ENCODE results near the gene ADGRG3.
A peak's percentile ranks its signal among the peaks of the same experiment; 100 is the strongest.

Gene ADGRG3

DNA sequence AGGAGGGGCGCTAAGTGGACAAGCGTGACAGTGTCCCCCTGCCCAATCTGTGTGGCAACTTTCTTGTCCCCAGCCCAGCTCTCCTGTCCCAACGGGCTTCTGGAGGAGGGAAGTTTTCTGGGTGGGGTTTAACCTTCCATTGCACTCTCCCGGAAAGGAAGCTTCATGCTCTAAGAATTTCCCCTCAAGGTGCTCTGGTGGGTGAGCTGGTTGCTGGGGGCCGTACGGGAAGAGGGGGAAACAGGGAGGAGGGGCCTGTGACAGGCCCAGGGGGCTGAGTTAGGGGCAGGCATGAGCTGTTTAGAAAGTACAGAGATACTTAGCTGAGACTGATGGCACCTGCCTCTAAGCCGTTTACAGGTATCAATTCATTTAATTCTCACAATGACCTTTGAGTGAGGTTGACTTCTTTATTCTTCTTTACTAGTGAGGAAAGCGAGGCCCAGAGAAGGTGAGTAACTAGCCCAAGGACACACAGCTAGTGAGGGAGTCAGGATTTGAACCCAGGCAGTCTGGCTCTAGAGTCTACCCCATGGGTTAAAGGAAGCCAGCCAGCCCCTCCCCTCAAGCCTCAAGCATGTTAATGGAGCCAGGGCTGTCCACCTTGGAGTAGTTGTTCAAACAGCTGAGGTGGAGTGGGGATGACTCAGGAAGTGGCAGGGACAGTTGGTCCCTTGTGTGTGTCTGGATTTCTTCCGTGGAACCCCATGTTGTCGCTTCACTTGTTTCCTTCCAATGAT is 20.8 kb upstream of the ADGRG3 start:
- peaks cover 4% of the 10 kb centered on the region for H3K4me1 ChIP-seq (ENCODE audit: control insufficient read depth, insufficient read depth, low read length, poor library complexity, severe bottlenecking)
- H3K36me3 ChIP-seq (ENCODE audit: control insufficient read depth, insufficient read depth, low read length), result no peaks in the 10 kb centered on the region
- no peak overlapping the region for H3K4me3 ChIP-seq (ENCODE audit: insufficient read depth, low read depth, low read length, poor library complexity, severe bottlenecking)
- H3K9me3 ChIP-seq (ENCODE audit: control insufficient read depth, low read length), result no peaks in the 10 kb centered on the region
- no peak overlapping the region for H3K27ac ChIP-seq (ENCODE audit: insufficient read depth, low read length, poor library complexity, severe bottlenecking)
- H3K27me3 ChIP-seq (replicated peaks; ENCODE audit: control insufficient read depth, insufficient read depth, low read length, poor library complexity, severe bottlenecking), result no peaks in the 10 kb centered on the region
- DNase-seq, result no peak

DNA sequence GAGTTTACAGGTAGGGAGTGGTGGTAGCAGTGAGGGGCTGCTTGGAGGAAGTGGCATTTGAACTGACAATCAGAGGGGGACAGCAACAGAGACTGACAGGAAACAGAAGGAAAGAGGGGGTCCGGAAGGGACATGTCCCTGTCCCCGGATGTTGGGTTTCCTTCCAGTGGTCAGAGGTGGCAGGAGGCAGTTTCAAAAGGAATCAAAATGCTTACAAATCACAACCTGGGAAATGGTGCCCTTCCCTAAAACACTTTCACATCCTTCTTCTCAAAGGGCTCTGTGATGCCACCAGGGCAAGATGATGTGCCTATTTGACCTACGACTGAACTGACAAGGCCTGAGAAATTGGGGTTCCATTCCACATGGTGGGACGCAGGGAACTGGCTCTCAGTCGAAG is 20.0 kb upstream of the ADGRG3 start:
- Histone ChIP-seq H3K9me3 (ENCODE audit: control insufficient read depth, low read length) (no peaks in the 10 kb centered on the region), H3K27me3 (replicated peaks; ENCODE audit: control insufficient read depth, insufficient read depth, low read length, poor library complexity, severe bottlenecking) (no peaks in the 10 kb centered on the region), H3K4me3 (ENCODE audit: insufficient read depth, low read depth, low read length, poor library complexity, severe bottlenecking) (no peak overlapping the region), H3K4me1 (ENCODE audit: control insufficient read depth, insufficient read depth, low read length, poor library complexity, severe bottlenecking) (peaks cover 4% of the 10 kb centered on the region), H3K36me3 (ENCODE audit: control insufficient read depth, insufficient read depth, low read length) (no peaks in the 10 kb centered on the region), H3K27ac (ENCODE audit: insufficient read depth, low read length, poor library complexity, severe bottlenecking) (no peak overlapping the region)
- DNase-seq, result no peak

DNA sequence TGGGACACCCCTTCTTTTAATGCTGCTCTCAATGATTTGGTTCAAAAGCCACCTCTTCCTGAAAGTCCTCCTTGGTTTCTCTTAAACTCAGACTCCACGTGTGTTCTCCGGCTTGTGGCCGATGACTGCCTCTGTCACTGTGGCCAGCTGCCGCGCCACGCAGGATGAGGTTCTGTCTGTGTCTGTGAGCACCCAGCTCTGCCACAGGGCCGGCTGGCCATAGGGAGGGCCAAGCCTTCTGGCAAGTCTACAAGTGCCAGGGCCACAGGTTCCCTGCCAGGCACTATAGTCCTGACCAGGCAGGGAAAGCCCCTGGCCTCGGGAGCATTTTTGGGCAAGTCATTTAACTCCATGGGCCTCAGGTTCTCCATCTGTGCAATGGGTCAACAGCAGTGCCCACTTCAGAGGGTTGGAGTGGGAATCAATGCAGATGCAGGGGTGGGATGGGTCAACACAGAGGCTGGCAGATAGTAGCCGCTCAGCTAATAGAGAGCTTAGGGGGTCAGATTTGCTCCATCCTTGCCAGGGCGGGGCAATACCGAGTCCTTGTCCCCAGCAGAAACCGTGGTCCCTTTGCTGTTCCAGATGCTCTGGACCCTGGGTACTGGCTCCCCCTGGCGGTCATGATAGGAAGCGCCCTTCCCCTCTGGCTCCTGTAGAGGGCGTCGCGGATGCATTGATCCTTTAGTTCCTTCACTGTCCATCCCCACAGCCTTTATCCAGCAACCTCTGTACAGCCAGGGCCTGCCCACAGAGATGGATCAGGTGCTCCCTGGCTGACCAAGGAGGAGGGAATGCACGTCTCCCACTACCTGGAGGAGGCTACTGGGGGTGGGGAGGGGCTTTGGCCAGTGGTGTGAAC is 19.3 kb upstream of the ADGRG3 start:
- Histone ChIP-seq H3K4me3 (ENCODE audit: insufficient read depth, low read depth, low read length, poor library complexity, severe bottlenecking) (no peak overlapping the region), H3K4me1 (ENCODE audit: control insufficient read depth, insufficient read depth, low read length, poor library complexity, severe bottlenecking) (peaks cover 4% of the 10 kb centered on the region), H3K27me3 (replicated peaks; ENCODE audit: control insufficient read depth, insufficient read depth, low read length, poor library complexity, severe bottlenecking) (no peaks in the 10 kb centered on the region), H3K27ac (ENCODE audit: insufficient read depth, low read length, poor library complexity, severe bottlenecking) (no peak overlapping the region), H3K36me3 (ENCODE audit: control insufficient read depth, insufficient read depth, low read length) (no peaks in the 10 kb centered on the region), H3K9me3 (ENCODE audit: control insufficient read depth, low read length) (no peaks in the 10 kb centered on the region)
- peak; percentile 69 to 79 (median 79) for DNase-seq

DNA sequence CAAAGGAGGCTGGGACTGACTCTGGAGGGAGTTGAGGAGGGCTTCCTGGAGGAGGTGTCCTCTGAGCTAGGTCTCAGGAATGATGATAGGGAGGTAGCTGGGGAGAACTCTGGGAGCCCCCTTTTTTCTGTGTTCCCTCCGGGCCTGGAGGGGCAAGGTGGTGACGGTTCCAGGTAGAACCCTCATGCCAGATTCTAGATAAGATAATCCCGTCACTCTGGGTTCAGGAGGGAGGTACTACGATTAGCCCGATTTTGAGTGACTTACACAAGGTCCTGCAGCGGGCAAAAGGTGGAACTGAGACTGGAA is 18.7 kb upstream of the ADGRG3 start:
- peaks cover 4% of the 10 kb centered on the region for H3K4me1 ChIP-seq (ENCODE audit: control insufficient read depth, insufficient read depth, low read length, poor library complexity, severe bottlenecking)
- DNase-seq, result no peak
- no peak overlapping the region for H3K4me3 ChIP-seq (ENCODE audit: insufficient read depth, low read depth, low read length, poor library complexity, severe bottlenecking)
- H3K9me3 ChIP-seq (ENCODE audit: control insufficient read depth, low read length), result no peaks in the 10 kb centered on the region
- no peak overlapping the region for H3K27ac ChIP-seq (ENCODE audit: insufficient read depth, low read length, poor library complexity, severe bottlenecking)
- H3K27me3 ChIP-seq (replicated peaks; ENCODE audit: control insufficient read depth, insufficient read depth, low read length, poor library complexity, severe bottlenecking), result no peaks in the 10 kb centered on the region
- no peaks in the 10 kb centered on the region for H3K36me3 ChIP-seq (ENCODE audit: control insufficient read depth, insufficient read depth, low read length)

DNA sequence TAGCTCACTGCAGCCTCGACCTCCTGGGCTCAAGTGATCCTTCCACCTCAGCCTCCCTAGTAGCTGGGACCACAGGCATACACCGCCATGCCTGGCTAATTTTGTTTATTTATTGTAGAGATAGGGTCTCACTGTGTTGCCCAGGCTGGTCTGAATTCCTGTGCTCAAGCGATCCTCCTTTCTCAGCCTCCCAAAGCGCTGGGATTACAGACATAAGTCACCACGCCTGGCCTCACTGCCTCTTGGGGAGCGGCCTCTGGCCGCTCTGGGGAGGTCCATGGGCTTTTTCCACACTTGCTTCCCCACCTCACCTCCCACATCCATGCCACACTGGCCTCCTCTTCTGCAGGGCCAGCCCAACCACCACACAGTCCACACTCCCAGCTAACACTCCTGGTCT is 18.3 kb upstream of the ADGRG3 start:
- no peaks in the 10 kb centered on the region for H3K36me3 ChIP-seq (ENCODE audit: control insufficient read depth, insufficient read depth, low read length)
- H3K27me3 ChIP-seq (replicated peaks; ENCODE audit: control insufficient read depth, insufficient read depth, low read length, poor library complexity, severe bottlenecking), result no peaks in the 10 kb centered on the region
- H3K4me1 ChIP-seq (ENCODE audit: control insufficient read depth, insufficient read depth, low read length, poor library complexity, severe bottlenecking), result peaks cover 4% of the 10 kb centered on the region
- DNase-seq, result no peak
- no peak overlapping the region for H3K4me3 ChIP-seq (ENCODE audit: insufficient read depth, low read depth, low read length, poor library complexity, severe bottlenecking)
- H3K27ac ChIP-seq (ENCODE audit: insufficient read depth, low read length, poor library complexity, severe bottlenecking), result no peak overlapping the region
- H3K9me3 ChIP-seq (ENCODE audit: control insufficient read depth, low read length), result no peaks in the 10 kb centered on the region

DNA sequence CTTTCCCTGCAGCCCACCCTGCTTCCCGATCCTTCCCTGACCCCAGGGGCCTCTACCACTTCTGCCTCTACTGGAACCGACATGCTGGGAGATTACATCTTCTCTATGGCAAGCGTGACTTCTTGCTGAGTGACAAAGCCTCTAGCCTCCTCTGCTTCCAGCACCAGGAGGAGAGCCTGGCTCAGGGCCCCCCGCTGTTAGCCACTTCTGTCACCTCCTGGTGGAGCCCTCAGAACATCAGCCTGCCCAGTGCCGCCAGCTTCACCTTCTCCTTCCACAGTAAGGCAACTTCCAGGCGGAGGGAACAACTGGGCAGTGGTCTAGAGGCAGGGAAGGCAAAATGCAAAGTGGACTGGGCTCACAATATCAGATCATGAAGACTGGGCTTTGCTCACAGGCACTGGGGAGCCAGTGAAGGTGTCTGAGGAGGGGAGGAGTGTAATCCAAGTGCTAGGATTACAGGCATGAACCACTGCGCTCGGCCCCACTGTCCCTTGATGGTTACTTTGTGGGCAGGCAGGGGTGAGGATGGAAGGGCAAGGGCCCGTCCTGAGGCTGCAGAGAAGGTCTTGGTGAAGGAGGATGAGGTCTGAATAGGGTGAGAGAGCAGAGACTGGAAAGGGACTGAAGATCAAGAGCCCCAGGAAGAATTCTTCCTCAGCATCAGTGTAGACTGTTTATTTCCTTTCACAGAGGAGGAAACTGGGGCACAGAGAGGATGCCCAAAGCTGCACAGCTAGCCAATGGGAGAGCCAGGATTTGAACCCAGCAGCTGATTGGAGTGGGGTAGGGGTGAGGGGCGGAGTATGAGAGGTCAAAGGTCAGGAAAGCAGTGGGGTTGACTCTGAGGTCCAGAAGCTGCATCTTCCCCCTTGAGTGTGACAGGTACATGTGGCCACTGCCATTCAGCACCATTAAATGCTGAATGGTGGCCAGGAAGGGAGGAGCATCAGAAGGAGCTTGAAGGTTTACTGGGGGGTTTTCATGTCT is 16.5 kb upstream of the ADGRG3 start:
- peak in 2 of 3 donors; percentile 15 to 25 for DNase-seq
- Histone ChIP-seq H3K4me3 (ENCODE audit: insufficient read depth, low read depth, low read length, poor library complexity, severe bottlenecking) (no peak overlapping the region), H3K9me3 (ENCODE audit: control insufficient read depth, low read length) (no peaks in the 10 kb centered on the region), H3K4me1 (ENCODE audit: control insufficient read depth, insufficient read depth, low read length, poor library complexity, severe bottlenecking) (peaks cover 9% of the 10 kb centered on the region), H3K27me3 (replicated peaks; ENCODE audit: control insufficient read depth, insufficient read depth, low read length, poor library complexity, severe bottlenecking) (no peaks in the 10 kb centered on the region), H3K27ac (ENCODE audit: insufficient read depth, low read length, poor library complexity, severe bottlenecking) (no peak overlapping the region), H3K36me3 (ENCODE audit: control insufficient read depth, insufficient read depth, low read length) (no peaks in the 10 kb centered on the region)

DNA sequence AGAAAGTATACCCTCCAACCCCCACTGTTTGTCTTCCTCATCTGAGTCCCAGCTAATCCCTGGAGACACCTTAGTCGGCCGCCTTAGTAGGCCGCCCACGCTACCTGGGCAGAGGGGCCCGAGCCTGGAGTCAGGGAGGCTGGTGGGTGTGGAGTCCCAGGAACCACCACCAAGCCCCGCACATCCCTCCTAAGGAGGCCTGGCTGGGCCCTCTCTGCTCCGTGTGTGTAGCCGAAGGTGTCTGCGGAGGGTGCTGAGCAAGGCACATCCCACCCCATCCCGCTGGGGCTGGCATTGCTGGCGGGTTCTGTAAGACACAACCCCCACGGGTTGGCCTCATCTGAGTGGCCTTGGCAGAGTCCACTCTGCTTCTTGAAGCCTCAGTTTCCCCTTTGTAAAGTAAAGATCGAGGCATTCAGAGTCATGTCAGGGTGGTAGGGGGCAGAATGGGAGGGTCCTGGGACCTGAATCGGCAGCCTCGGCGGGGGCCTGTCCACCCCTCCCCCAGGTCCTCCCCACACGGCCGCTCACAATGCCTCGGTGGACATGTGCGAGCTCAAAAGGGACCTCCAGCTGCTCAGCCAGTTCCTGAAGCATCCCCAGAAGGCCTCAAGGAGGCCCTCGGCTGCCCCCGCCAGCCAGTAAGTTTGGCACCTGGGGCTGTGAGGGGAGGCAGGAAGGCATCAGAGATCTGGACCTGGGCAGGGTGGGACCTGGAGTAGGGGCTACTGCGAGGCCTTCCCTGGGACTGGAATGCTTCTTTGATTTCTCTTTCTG is 15.2 kb upstream of the ADGRG3 start:
- no peaks in the 10 kb centered on the region for H3K27me3 ChIP-seq (replicated peaks; ENCODE audit: control insufficient read depth, insufficient read depth, low read length, poor library complexity, severe bottlenecking)
- H3K4me1 ChIP-seq (ENCODE audit: control insufficient read depth, insufficient read depth, low read length, poor library complexity, severe bottlenecking), result peaks cover 11% of the 10 kb centered on the region
- no peak overlapping the region for H3K4me3 ChIP-seq (ENCODE audit: insufficient read depth, low read depth, low read length, poor library complexity, severe bottlenecking)
- no peaks in the 10 kb centered on the region for H3K36me3 ChIP-seq (ENCODE audit: control insufficient read depth, insufficient read depth, low read length)
- no peak overlapping the region for H3K27ac ChIP-seq (ENCODE audit: insufficient read depth, low read length, poor library complexity, severe bottlenecking)
- H3K9me3 ChIP-seq (ENCODE audit: control insufficient read depth, low read length), result no peaks in the 10 kb centered on the region
- DNase-seq, result no peak

DNA sequence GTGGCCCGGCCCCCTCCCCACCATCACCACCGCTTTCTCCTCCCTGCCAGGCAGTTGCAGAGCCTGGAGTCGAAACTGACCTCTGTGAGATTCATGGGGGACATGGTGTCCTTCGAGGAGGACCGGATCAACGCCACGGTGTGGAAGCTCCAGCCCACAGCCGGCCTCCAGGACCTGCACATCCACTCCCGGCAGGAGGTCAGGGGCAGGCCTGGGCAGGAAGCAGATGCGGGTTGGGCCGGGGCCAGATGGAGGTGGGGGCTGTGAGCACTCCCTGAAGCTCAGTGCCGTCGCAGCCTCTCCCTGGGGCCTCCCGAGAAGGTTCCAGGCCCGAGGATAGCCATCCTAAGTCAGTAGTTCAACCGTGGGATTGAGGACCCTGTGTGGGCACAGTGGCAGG is 14.2 kb upstream of the ADGRG3 start:
- Histone ChIP-seq H3K36me3 (ENCODE audit: control insufficient read depth, insufficient read depth, low read length) (no peaks in the 10 kb centered on the region), H3K27me3 (replicated peaks; ENCODE audit: control insufficient read depth, insufficient read depth, low read length, poor library complexity, severe bottlenecking) (no peaks in the 10 kb centered on the region), H3K4me1 (ENCODE audit: control insufficient read depth, insufficient read depth, low read length, poor library complexity, severe bottlenecking) (peaks cover 11% of the 10 kb centered on the region), H3K4me3 (ENCODE audit: insufficient read depth, low read depth, low read length, poor library complexity, severe bottlenecking) (no peak overlapping the region), H3K27ac (ENCODE audit: insufficient read depth, low read length, poor library complexity, severe bottlenecking) (no peak overlapping the region), H3K9me3 (ENCODE audit: control insufficient read depth, low read length) (no peaks in the 10 kb centered on the region)
- DNase-seq, result no peak

DNA sequence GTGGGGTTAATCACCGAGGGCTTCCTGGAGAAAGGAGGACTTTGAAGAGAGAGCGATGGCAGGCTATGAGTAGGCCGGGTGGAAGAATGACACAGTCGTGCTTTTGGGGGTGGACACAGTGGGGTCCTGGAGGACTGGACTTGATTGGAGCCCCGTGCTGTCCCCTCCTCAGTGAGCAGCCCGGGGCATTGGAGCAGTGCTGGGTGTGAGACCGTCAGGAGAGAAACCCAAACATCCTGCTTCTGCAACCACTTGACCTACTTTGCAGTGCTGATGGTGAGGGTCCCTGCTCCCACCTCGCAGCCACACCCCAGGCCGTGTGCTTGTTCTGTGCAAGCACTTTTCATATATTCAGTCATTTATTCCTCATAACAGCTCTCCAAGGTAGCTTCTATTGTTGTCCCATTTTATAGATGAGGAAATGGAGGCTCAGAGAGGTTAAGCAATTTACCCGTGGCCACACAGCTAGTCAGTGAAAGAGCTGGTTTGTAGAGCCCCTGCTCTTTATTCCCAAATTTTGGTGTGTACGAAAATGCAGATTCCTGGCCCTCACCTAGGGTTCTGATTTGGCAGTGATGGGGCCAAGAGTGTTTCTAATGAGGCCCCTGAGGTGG is 11.7 kb upstream of the ADGRG3 start:
- H3K36me3 ChIP-seq (ENCODE audit: control insufficient read depth, insufficient read depth, low read length), result no peaks in the 10 kb centered on the region
- no peak overlapping the region for H3K27ac ChIP-seq (ENCODE audit: insufficient read depth, low read length, poor library complexity, severe bottlenecking)
- no peak overlapping the region for H3K4me3 ChIP-seq (ENCODE audit: insufficient read depth, low read depth, low read length, poor library complexity, severe bottlenecking)
- peaks cover 8% of the 10 kb centered on the region for H3K4me1 ChIP-seq (ENCODE audit: control insufficient read depth, insufficient read depth, low read length, poor library complexity, severe bottlenecking)
- no peaks in the 10 kb centered on the region for H3K9me3 ChIP-seq (ENCODE audit: control insufficient read depth, low read length)
- no peak for DNase-seq
- H3K27me3 ChIP-seq (replicated peaks; ENCODE audit: control insufficient read depth, insufficient read depth, low read length, poor library complexity, severe bottlenecking), result no peaks in the 10 kb centered on the region
